Vagina (tissue), 2 donors: Measurements from ENCODE around the gene LRMDA. TPM values are rescaled to one million over a fixed set of nuclear protein-coding genes. Genes with fewer than 3 reads are reported as not detected.

ENCODE experiments used
- DNase-seq, 2 donors: peaks; one replicate each; pipeline ENCODE4 v3.0.0-alpha.2; 2017; ENCODE audit errors: extremely low spot score in 2 of 2
- H3K27ac ChIP-seq: fragments of 200-600 bp; sonication (generic); one replicate; pipeline ENCODE4 v1.5.1; 2019
- H3K27me3 ChIP-seq: fragments of 200-600 bp; sonication (generic); one replicate; pipeline ENCODE4 v1.5.1; 2019
- H3K36me3 ChIP-seq, 2 donors: fragments of 200-600 bp; sonication (generic); one replicate each; pipeline ENCODE4 v1.5.1; 2017 to 2019
- H3K4me1 ChIP-seq: fragments of 200-600 bp; sonication (generic); one replicate; pipeline ENCODE4 v1.5.1; 2019
- H3K4me3 ChIP-seq, 2 donors: fragments of 200-600 bp; sonication (generic); 1 replicate in 1 of 2; 2 replicates in 1 of 2; pipeline ENCODE4 v1.5.1; 2016 to 2019
- H3K9me3 ChIP-seq: fragments of 200-600 bp; sonication (generic); one replicate; pipeline ENCODE4 v1.5.1; 2019
- CTCF ChIP-seq, 3 experiments: fragments of 450-650 bp in 2 of 3; fragments of 200-600 bp in 1 of 3; sonication (generic) in 1 of 3; IDR thresholded peaks; one replicate each; pipeline ENCODE4 v1.5.1; 2017 to 2019; ENCODE audit warnings: antibody characterized with exemption in 3 of 3, mild to moderate bottlenecking in 2 of 3, moderate library complexity in 2 of 3
- POLR2A ChIP-seq, 2 donors: fragments of 450-650 bp; IDR thresholded peaks; one replicate each; pipeline ENCODE4 v1.6.1; 2017; ENCODE audit warnings: antibody characterized with exemption in 2 of 2, mild to moderate bottlenecking in 2 of 2, moderate library complexity in 2 of 2
- POLR2AphosphoS5 ChIP-seq, 2 donors: sonication (generic); formaldehyde crosslinking; IDR thresholded peaks; one replicate each; pipeline ENCODE4 v1.9.0; 2017; ENCODE audit warnings: antibody characterized with exemption in 2 of 2, mild to moderate bottlenecking in 2 of 2, low read depth in 1 of 2; ENCODE audit not compliant: insufficient read depth in 1 of 2
- intact Hi-C: fragments of 100-400 bp; cut with DNase I; formaldehyde crosslinking; loops from one replicate; pipeline ENCODE4 v1.15.1; 2023
- total RNA-seq: library from RNA; depleted of rRNA; stranded (reverse); fragments of >200 nt; gene quantifications from one replicate; pipeline ENCODE4 v1.2.3, GENCODE V29; 2016

The LRMDA gene
- total RNA-seq, 1 donor from 2014 or later: 22.6 TPM

GRCh38 chr10:75679536-75679935 is 248.1 kb downstream of the LRMDA start:
- DNase-seq: no peak
- H3K4me1 ChIP-seq: peaks cover 18% of the 10 kb centered on the region
- H3K4me3 ChIP-seq: no peak overlapping the region
- H3K36me3 ChIP-seq: no peaks in the 10 kb centered on the region
- H3K27ac ChIP-seq: no peak overlapping the region
- intact Hi-C loops: no loop called here
- TF ChIP-seq CTCF (IDR thresholded peaks at IDR 0.05) (no peak), POLR2A (IDR thresholded peaks at IDR 0.05) (no peak), POLR2AphosphoS5 (IDR thresholded peaks at IDR 0.05; ENCODE audit: insufficient read depth in 1 of 2, low read depth in 1 of 2) (no peak)
- H3K27me3 ChIP-seq: no peaks in the 10 kb centered on the region
- H3K9me3 ChIP-seq: no peaks in the 10 kb centered on the region

GRCh38 chr10:75681334-75681733 is 249.9 kb downstream of the LRMDA start:
- TF ChIP-seq POLR2A (IDR thresholded peaks at IDR 0.05) (no peak), POLR2AphosphoS5 (IDR thresholded peaks at IDR 0.05; ENCODE audit: insufficient read depth in 1 of 2, low read depth in 1 of 2) (no peak)
- no peaks in the 10 kb centered on the region for H3K27me3 ChIP-seq
- peaks cover 18% of the 10 kb centered on the region for H3K4me1 ChIP-seq
- H3K27ac ChIP-seq: no peak overlapping the region
- no peak overlapping the region for H3K4me3 ChIP-seq
- intact Hi-C loops: no loop called here
- no peaks in the 10 kb centered on the region for H3K9me3 ChIP-seq
- no peak for DNase-seq
- no peaks in the 10 kb centered on the region for H3K36me3 ChIP-seq

- Histone ChIP-seq H3K36me3 (no peaks in the 10 kb centered on the region), H3K4me3 (no peak overlapping the region), H3K9me3 (no peaks in the 10 kb centered on the region), H3K27ac (no peak overlapping the region), H3K4me1 (peaks cover 18% of the 10 kb centered on the region), H3K27me3 (no peaks in the 10 kb centered on the region)
- intact Hi-C loops: no loop called here
- TF ChIP-seq POLR2A (IDR thresholded peaks at IDR 0.05) (no peak), CTCF (IDR thresholded peaks at IDR 0.05) (no peak), POLR2AphosphoS5 (IDR thresholded peaks at IDR 0.05; ENCODE audit: insufficient read depth in 1 of 2, low read depth in 1 of 2) (peak in 1 of 2 donors; percentile 58)
- DNase-seq: no peak
Observed at GRCh38 chr10:75682649-75683557, 251.5 kb downstream of the LRMDA start.

GRCh38 chr10:75685187-75685586 is 253.8 kb downstream of the LRMDA start:
- no peaks in the 10 kb centered on the region for H3K27me3 ChIP-seq
- H3K4me1 ChIP-seq: peaks cover 18% of the 10 kb centered on the region
- H3K9me3 ChIP-seq: no peaks in the 10 kb centered on the region
- H3K27ac ChIP-seq: no peak overlapping the region
- H3K4me3 ChIP-seq: no peak overlapping the region
- TF ChIP-seq CTCF (IDR thresholded peaks at IDR 0.05) (no peak), POLR2AphosphoS5 (IDR thresholded peaks at IDR 0.05; ENCODE audit: insufficient read depth in 1 of 2, low read depth in 1 of 2) (no peak), POLR2A (IDR thresholded peaks at IDR 0.05) (no peak)
- no peak for DNase-seq
- no peaks in the 10 kb centered on the region for H3K36me3 ChIP-seq
- intact Hi-C loops: no loop called here

GRCh38 chr10:75688506-75689300 is 257.3 kb downstream of the LRMDA start:
- Histone ChIP-seq H3K4me1 (peaks cover 5% of the 10 kb centered on the region), H3K4me3 (no peak overlapping the region), H3K27me3 (no peaks in the 10 kb centered on the region), H3K27ac (no peak overlapping the region), H3K9me3 (no peaks in the 10 kb centered on the region), H3K36me3 (no peaks in the 10 kb centered on the region)
- no peak for DNase-seq
- intact Hi-C loops: no loop called here
- TF ChIP-seq CTCF (IDR thresholded peaks at IDR 0.05): no peak
- no peak for TF ChIP-seq POLR2A (IDR thresholded peaks at IDR 0.05)
